HCT116 (cell line): Measurements from ENCODE around the gene NHSL1.

Experiments used
- CTCF ChIP-seq, 3 experiments: fragments of 200-600 bp in 1 of 3; sonication (generic) in 1 of 3; IDR thresholded peaks in 2 of 3; conservative IDR thresholded peaks in 1 of 3; 2 replicates each; pipeline ENCODE4 v1.5.1; 2012 to 2017; ENCODE audit warnings: low read depth in 2 of 3, low read length in 2 of 3, antibody characterized with exemption in 1 of 3, borderline replicate concordance in 1 of 3, control low read depth in 1 of 3, mild to moderate bottlenecking in 1 of 3, mixed read lengths in 1 of 3, mixed run types in 1 of 3, moderate library complexity in 1 of 3; ENCODE audit not compliant: insufficient read depth in 1 of 3
- POLR2A ChIP-seq: IDR thresholded peaks from 2 replicates; pipeline ENCODE4 v1.7.0; 2011; ENCODE audit warnings: borderline replicate concordance; ENCODE audit not compliant: insufficient read depth, insufficient read length; ENCODE audit errors: extremely low read depth
- POLR2AphosphoS5 ChIP-seq: IDR thresholded peaks from 2 replicates; pipeline ENCODE4 v1.6.1; 2011; ENCODE audit warnings: mild to moderate bottlenecking, low read depth, low read length, moderate library complexity
- RAD21 ChIP-seq: IDR thresholded peaks from 2 replicates; pipeline ENCODE4 v1.6.1; 2012; ENCODE audit warnings: low read depth, mild to moderate bottlenecking

GRCh38 chr6:138508676-138508988 is 9.3 kb upstream of the NHSL1 start:
- TF ChIP-seq CTCF (IDR thresholded peaks at IDR 0.05 in 2 of 3, conservative IDR thresholded peaks at IDR 0.05 in 1 of 3; ENCODE audit: borderline replicate concordance in 1 of 3, insufficient read depth in 1 of 3, low read depth in 2 of 3, low read length in 2 of 3) (no peak), RAD21 (no peak), POLR2AphosphoS5 (no peak), POLR2A (no peak)
